Testis (tissue), 2 donors: ENCODE data around the gene GRIP1.

ENCODE experiments used
- POLR2A ChIP-seq: fragments of 450-650 bp; IDR thresholded peaks from one replicate; pipeline ENCODE4 v1.6.1; 2017; ENCODE audit warnings: antibody characterized with exemption, mild to moderate bottlenecking, moderate library complexity
- TF ChIP-seq, protein P1 (sequence below), 3 experiments: fragments of 450-650 bp in 2 of 3; fragments of 200-600 bp in 1 of 3; sonication (generic) in 1 of 3; IDR thresholded peaks; one replicate each; pipeline ENCODE4 v1.5.1; 2016 to 2019; ENCODE audit warnings: antibody characterized with exemption in 3 of 3, mild to moderate bottlenecking in 2 of 3, moderate library complexity in 1 of 3

GRCh38 chr12:66662179-66662578, 16.7 kb downstream of the GRIP1 start:
- TF ChIP-seq POLR2A: no peak
- TF ChIP-seq, protein P1, sequence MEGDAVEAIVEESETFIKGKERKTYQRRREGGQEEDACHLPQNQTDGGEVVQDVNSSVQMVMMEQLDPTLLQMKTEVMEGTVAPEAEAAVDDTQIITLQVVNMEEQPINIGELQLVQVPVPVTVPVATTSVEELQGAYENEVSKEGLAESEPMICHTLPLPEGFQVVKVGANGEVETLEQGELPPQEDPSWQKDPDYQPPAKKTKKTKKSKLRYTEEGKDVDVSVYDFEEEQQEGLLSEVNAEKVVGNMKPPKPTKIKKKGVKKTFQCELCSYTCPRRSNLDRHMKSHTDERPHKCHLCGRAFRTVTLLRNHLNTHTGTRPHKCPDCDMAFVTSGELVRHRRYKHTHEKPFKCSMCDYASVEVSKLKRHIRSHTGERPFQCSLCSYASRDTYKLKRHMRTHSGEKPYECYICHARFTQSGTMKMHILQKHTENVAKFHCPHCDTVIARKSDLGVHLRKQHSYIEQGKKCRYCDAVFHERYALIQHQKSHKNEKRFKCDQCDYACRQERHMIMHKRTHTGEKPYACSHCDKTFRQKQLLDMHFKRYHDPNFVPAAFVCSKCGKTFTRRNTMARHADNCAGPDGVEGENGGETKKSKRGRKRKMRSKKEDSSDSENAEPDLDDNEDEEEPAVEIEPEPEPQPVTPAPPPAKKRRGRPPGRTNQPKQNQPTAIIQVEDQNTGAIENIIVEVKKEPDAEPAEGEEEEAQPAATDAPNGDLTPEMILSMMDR (IDR thresholded peaks at IDR 0.05): no peak
